GM12878 (cell line): ENCODE measurements around the gene OR2AT4. TPM values are rescaled to one million over a fixed set of nuclear protein-coding genes. Genes with fewer than 3 reads are reported as not detected.

Experiments
- ATAC-seq: fragments of 200-7000 bp; cut with Tn5 transposase; 3 replicates; pipeline ENCODE4 v1.9.1; 2020; ENCODE audit warnings: mild to moderate bottlenecking, moderate library complexity
- BruUV-seq: library from RNA; stranded (reverse); fragments of 400-500 nt; replicated peaks from 2 replicates; lab custom pipeline; 2021; lab: Mats Ljungman, UMichigan
- CTCF ChIA-PET: fragments of 300-600 bp; sonication (Branson Sonifier 250); formaldehyde crosslinking; extraction: SDS; loops from one replicate; lab custom pipeline; 2021; ENCODE audit warnings: inconsistent platforms; lab: Yijun Ruan, JAX
- POLR2A ChIA-PET: fragments of 350-600 bp; formaldehyde crosslinking; extraction: SDS; loops from one replicate; lab custom pipeline; 2021; ENCODE audit warnings: inconsistent platforms; lab: Charles Lee
- RAD21 ChIA-PET: fragments of 300-600 bp; sonication (Branson Sonifier 250); formaldehyde crosslinking; loops from one replicate; lab custom pipeline; 2023; ENCODE audit warnings: antibody characterized with exemption; ENCODE audit not compliant: unreplicated experiment; lab: Charles Lee
- SMC1A ChIA-PET: fragments of 300-600 bp; sonication (Branson Sonifier 250); formaldehyde crosslinking; loops from one replicate; lab custom pipeline; 2023; ENCODE audit not compliant: unreplicated experiment, uncharacterized antibody; lab: Charles Lee
- DNase-seq: peaks from one replicate; pipeline ENCODE4 v3.0.0-alpha.2; 2011; ENCODE audit warnings: low read depth, low spot score
- FAIRE-seq: peaks from 3 replicates; lab custom pipeline; 2011; peaks lifted over from hg19 to GRCh38; lab: Jason Lieb, UNC
- H2AFZ ChIP-seq: 2 replicates; pipeline ENCODE4 v1.6.0; 2011; ENCODE audit warnings: low read depth, low read length, control low read depth; ENCODE audit not compliant: control insufficient read depth
- H3K27ac ChIP-seq: 2 replicates; pipeline ENCODE4 v1.5.1; 2011; ENCODE audit warnings: control low read depth; ENCODE audit not compliant: control insufficient read depth, insufficient read depth
- H3K27me3 ChIP-seq, 2 experiments: replicated peaks in 1 of 2; 2 replicates each; pipeline versions ENCODE4 v1.6.0 to v1.6.1; 2011; ENCODE audit warnings: low read length in 1 of 2; ENCODE audit not compliant: control insufficient read depth in 2 of 2, insufficient read depth in 2 of 2
- H3K36me3 ChIP-seq, 2 experiments: 2 replicates each; pipeline ENCODE4 v1.5.1; 2011; ENCODE audit warnings: low read length in 1 of 2; ENCODE audit not compliant: control insufficient read depth in 2 of 2, insufficient read depth in 2 of 2
- H3K4me1 ChIP-seq: 2 replicates; pipeline ENCODE4 v1.6.1; 2011; ENCODE audit warnings: mild to moderate bottlenecking, low read length, moderate library complexity, mixed read lengths; ENCODE audit not compliant: control insufficient read depth, insufficient read depth
- H3K4me2 ChIP-seq: 2 replicates; pipeline ENCODE4 v1.6.0; 2011; ENCODE audit warnings: control low read depth; ENCODE audit not compliant: control insufficient read depth, insufficient read depth
- H3K4me3 ChIP-seq: fragments of 200-600 bp; sonication (generic); 2 replicates; pipeline ENCODE4 v1.5.1; 2016
- H3K79me2 ChIP-seq: 2 replicates; pipeline ENCODE4 v1.6.0; 2011; ENCODE audit warnings: low read length; ENCODE audit not compliant: control insufficient read depth, insufficient read depth
- H3K9ac ChIP-seq: 2 replicates; pipeline ENCODE4 v1.8.0; 2011; ENCODE audit warnings: low read length, control low read depth, mixed read lengths; ENCODE audit not compliant: control insufficient read depth, insufficient read depth
- H3K9me3 ChIP-seq: replicated peaks from 3 replicates; pipeline ENCODE4 v1.5.1; 2011; ENCODE audit warnings: mild to moderate bottlenecking, low read length; ENCODE audit not compliant: control insufficient read depth, insufficient read depth
- H4K20me1 ChIP-seq: 2 replicates; pipeline ENCODE4 v1.6.0; 2011; ENCODE audit not compliant: control insufficient read depth, insufficient read depth
- BHLHE40 ChIP-seq, 2 experiments: fragments of 450-650 bp in 1 of 2; IDR thresholded peaks; 2 replicates each; pipeline ENCODE4 v1.6.1; 2011 to 2017; ENCODE audit warnings: low read depth in 2 of 2, borderline replicate concordance in 1 of 2, improper control_type of control experiment in 1 of 2, low read length in 1 of 2, mild to moderate bottlenecking in 1 of 2
- PAX8 ChIP-seq: fragments of 450-650 bp; IDR thresholded peaks from 2 replicates; pipeline ENCODE4 v1.6.1; 2017; ENCODE audit warnings: mild to moderate bottlenecking, moderate library complexity
- RBBP5 ChIP-seq: fragments of 200-600 bp; sonication (generic); conservative IDR thresholded peaks from 2 replicates; pipeline ENCODE4 v1.6.1; 2016
- RFX5 ChIP-seq: IDR thresholded peaks from 2 replicates; pipeline ENCODE4 v1.6.1; 2011; ENCODE audit warnings: low read depth, low read length, improper control_type of control experiment
- STAT3 ChIP-seq: IDR thresholded peaks from 2 replicates; pipeline ENCODE4 v1.6.1; 2011; ENCODE audit warnings: low read depth, low read length, improper control_type of control experiment
- WGBS: methylation state at CpG from one replicate; pipeline ENCODE4 v1.1.6; 2016; ENCODE audit warnings: low lambda C conversion rate; ENCODE audit not compliant: insufficient replicate concordance, insufficient coverage; ENCODE audit errors: missing lambda C conversion rate; 5-methylcytosine and 5-hydroxymethylcytosine counted together
- in situ Hi-C: fragments of 300-500 bp; cut with MboI; formaldehyde crosslinking; loops from 9 replicates; pipeline ENCODE4 v1.14.3; 2018; ENCODE audit warnings: mixed read lengths
- intact Hi-C: fragments of 100-400 bp; cut with micrococcal nuclease; formaldehyde crosslinking; loops from one replicate; pipeline ENCODE4 v1.14.2; 2022; ENCODE audit not compliant: unreplicated experiment
- polyA plus RNA-seq, 11 experiments: library from polyadenylated mRNA; depleted of rRNA in 4 of 11; unstranded in 6 of 11; stranded (reverse) in 5 of 11; fragments of >200 nt; fragmentation: Nextera tagmentation in 4 of 11; fragmentation: Illumina TruSeq in 1 of 11; extraction: Ambion mirVana in 4 of 11; extraction: Trizol in 1 of 11; gene quantifications; 1 replicate in 1 of 11; 2 replicates in 10 of 11; pipeline versions ENCODE4 v1.2.1 to v1.2.3, GENCODE V29; 2011 to 2016; ENCODE audit warnings: inconsistent platforms in 2 of 11, missing spikeins in 2 of 11, low read depth in 1 of 11
- total RNA-seq, 4 experiments: library from RNA; depleted of rRNA in 3 of 4; stranded (reverse); fragments of >200 nt in 3 of 4; fragmentation: Illumina TruSeq in 1 of 4; extraction: Trizol in 1 of 4; gene quantifications; 2 replicates each; pipeline versions ENCODE4 v1.2.1 to v1.2.3, GENCODE V29; 2013 to 2021
- TF ChIP-seq, protein P1 (sequence below): fragments of 450-650 bp; IDR thresholded peaks from 2 replicates; pipeline ENCODE4 v1.6.1; 2017; ENCODE audit warnings: mild to moderate bottlenecking

Gene OR2AT4
- total and polyA plus RNA-seq, 10 of the 15 experiments (the other 5 are each of a cell fraction or from before 2014, with no cell fraction given), result 0.01 TPM; not detected in 9

DNA sequence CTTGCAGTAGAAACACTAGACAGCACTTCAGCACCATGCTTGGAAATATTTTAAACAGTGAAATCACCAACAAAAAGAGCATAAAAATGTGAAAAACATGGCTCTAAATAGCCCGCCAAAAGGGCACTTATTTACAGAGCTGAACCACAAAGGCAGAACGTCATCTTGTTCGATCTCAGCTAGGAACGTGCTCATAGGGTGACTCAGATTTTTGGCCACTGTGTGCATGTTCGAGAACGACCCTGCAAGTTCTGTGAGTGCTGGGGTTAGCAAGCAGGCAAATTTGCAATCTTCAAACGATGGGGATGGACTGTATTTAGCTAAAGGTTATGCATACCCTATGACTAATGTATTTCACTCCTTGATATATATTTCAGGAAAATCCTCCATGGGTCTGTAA, 30.6 kb downstream of the OR2AT4 start:
- Histone ChIP-seq H4K20me1 (no peaks in the 10 kb centered on the region), H3K9ac (no peak overlapping the region), H3K4me3 (no peak overlapping the region), H3K9me3 (no peaks in the 10 kb centered on the region; the same call in 2 of the 3 replicates), H3K4me1 (peaks cover 8% of the 10 kb centered on the region), H3K27me3 (no peaks in the 10 kb centered on the region), H3K27ac (no peak overlapping the region), H3K79me2 (no peaks in the 10 kb centered on the region), H3K36me3 (no peaks in the 10 kb centered on the region), H3K4me2 (no peak overlapping the region), H2AFZ (no peak overlapping the region)
- no TSS peak for BruUV-seq
- SMC1A ChIA-PET, result interaction anchor here (1.1 to 1.8 kb wide), 3 partner anchors 10 to 41 kb away, joined by 3 to 4 read pairs (median 3); no protein-coding TSS in a partner anchor
- intact Hi-C loops (no loop called here), in situ Hi-C loops (no loop called here)
- CTCF ChIA-PET, result interaction anchor here (0.6 to 2.1 kb wide), 5 partner anchors 10 to 76 kb away, joined by 3 to 6 read pairs (median 4); no protein-coding TSS in a partner anchor
- DNase-seq (no peak), FAIRE-seq (no peak), ATAC-seq (no peak)
- RAD21 ChIA-PET, result interaction anchor here (0.6 kb wide), 1 partner anchor 110 kb away, joined by 3 read pairs; no protein-coding TSS in a partner anchor
- WGBS, result 42% methylated on average over 7 of the region's 7 CpGs
- POLR2A ChIA-PET, result interaction anchor here (0.6 to 1.2 kb wide), 4 partner anchors 14 to 1326 kb away, joined by 3 to 6 read pairs (median 4); no protein-coding TSS in a partner anchor
- TF ChIP-seq, protein P1, sequence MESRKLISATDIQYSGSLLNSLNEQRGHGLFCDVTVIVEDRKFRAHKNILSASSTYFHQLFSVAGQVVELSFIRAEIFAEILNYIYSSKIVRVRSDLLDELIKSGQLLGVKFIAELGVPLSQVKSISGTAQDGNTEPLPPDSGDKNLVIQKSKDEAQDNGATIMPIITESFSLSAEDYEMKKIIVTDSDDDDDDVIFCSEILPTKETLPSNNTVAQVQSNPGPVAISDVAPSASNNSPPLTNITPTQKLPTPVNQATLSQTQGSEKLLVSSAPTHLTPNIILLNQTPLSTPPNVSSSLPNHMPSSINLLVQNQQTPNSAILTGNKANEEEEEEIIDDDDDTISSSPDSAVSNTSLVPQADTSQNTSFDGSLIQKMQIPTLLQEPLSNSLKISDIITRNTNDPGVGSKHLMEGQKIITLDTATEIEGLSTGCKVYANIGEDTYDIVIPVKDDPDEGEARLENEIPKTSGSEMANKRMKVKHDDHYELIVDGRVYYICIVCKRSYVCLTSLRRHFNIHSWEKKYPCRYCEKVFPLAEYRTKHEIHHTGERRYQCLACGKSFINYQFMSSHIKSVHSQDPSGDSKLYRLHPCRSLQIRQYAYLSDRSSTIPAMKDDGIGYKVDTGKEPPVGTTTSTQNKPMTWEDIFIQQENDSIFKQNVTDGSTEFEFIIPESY, result no peak
- TF ChIP-seq RBBP5 (no peak), PAX8 (no peak), RFX5 (no peak), STAT3 (no peak), BHLHE40 (IDR thresholded peaks at IDR 0.05; ENCODE audit: borderline replicate concordance in 1 of 2, low read depth in 2 of 2, low read length in 1 of 2) (no peak)
